A673 (cell line): ENCODE results near the gene NAMPT. TPM values are rescaled to one million over a fixed set of nuclear protein-coding genes. Genes with fewer than 3 reads are reported as not detected.

Experiments
- BruUV-seq: library from RNA; stranded (reverse); fragments of 400-500 nt; replicated peaks from 2 replicates; lab custom pipeline; 2021; lab: Mats Ljungman, UMichigan
- CTCF ChIA-PET: fragments of 300-600 bp; sonication (Branson Sonifier 250); formaldehyde crosslinking; loops from one replicate; lab custom pipeline; 2022; ENCODE audit warnings: antibody characterized with exemption; lab: Charles Lee
- POLR2A ChIA-PET: fragments of 300-600 bp; sonication (Branson Sonifier 250); formaldehyde crosslinking; loops from one replicate; lab custom pipeline; 2022; ENCODE audit warnings: antibody characterized with exemption; ENCODE audit not compliant: low non-redundant PET; lab: Charles Lee
- DNase-seq: peaks from one replicate; pipeline ENCODE4 v3.0.0-alpha.2; 2015; ENCODE audit warnings: low spot score
- H3K27ac ChIP-seq: fragments of 200-600 bp; sonication (generic); 2 replicates; pipeline ENCODE4 v1.5.1; 2016; ENCODE audit warnings: mixed run types, low read depth, mild to moderate bottlenecking, mixed read lengths, antibody characterized with exemption, low read length; ENCODE audit not compliant: poor library complexity, severe bottlenecking
- H3K27me3 ChIP-seq: fragments of 200-600 bp; sonication (generic); replicated peaks from 2 replicates; pipeline ENCODE4 v1.6.1; 2017; ENCODE audit warnings: mixed run types, low read depth, mild to moderate bottlenecking, mixed read lengths, antibody characterized with exemption, low read length; ENCODE audit not compliant: insufficient read depth, poor library complexity
- H3K36me3 ChIP-seq: fragments of 200-600 bp; sonication (generic); 2 replicates; pipeline ENCODE4 v1.6.1; 2016; ENCODE audit warnings: mixed run types, mild to moderate bottlenecking, mixed read lengths, antibody characterized with exemption, low read length; ENCODE audit not compliant: insufficient read depth, poor library complexity, severe bottlenecking
- H3K4me1 ChIP-seq: fragments of 200-600 bp; sonication (generic); 2 replicates; pipeline ENCODE4 v1.6.1; 2017; ENCODE audit warnings: mixed run types, mild to moderate bottlenecking, mixed read lengths, antibody characterized with exemption, low read length; ENCODE audit not compliant: insufficient read depth, poor library complexity, severe bottlenecking
- H3K4me3 ChIP-seq: fragments of 200-600 bp; sonication (generic); 2 replicates; pipeline ENCODE4 v1.5.1; 2016; ENCODE audit warnings: low read depth, mixed run types, mild to moderate bottlenecking, mixed read lengths, low read length; ENCODE audit not compliant: poor library complexity, severe bottlenecking
- H3K9me3 ChIP-seq: fragments of 200-600 bp; sonication (generic); 2 replicates; pipeline ENCODE4 v1.6.1; 2016; ENCODE audit warnings: mixed run types, low read depth, mild to moderate bottlenecking, mixed read lengths, antibody characterized with exemption, low read length; ENCODE audit not compliant: poor library complexity, severe bottlenecking
- CTCF ChIP-seq: fragments of 300-800, 200-600 bp; sonication (generic); conservative IDR thresholded peaks from 2 replicates; pipeline ENCODE4 v1.5.1; 2017; ENCODE audit warnings: low read depth, mild to moderate bottlenecking, antibody characterized with exemption, low read length, moderate library complexity, mixed read lengths
- EZH2 ChIP-seq: fragments of 200-600 bp; sonication (generic); IDR thresholded peaks from 2 replicates; pipeline ENCODE4 v1.6.1; 2017; ENCODE audit warnings: borderline replicate concordance, low read depth, mild to moderate bottlenecking, mixed read lengths, antibody characterized with exemption, low read length; ENCODE audit not compliant: poor library complexity, severe bottlenecking
- intact Hi-C: fragments of 100-400 bp; cut with micrococcal nuclease; formaldehyde crosslinking; loops from one replicate; pipeline ENCODE4 v1.10.0; 2022; ENCODE audit not compliant: unreplicated experiment
- total RNA-seq: library from RNA; stranded (reverse); gene quantifications from 2 replicates; pipeline ENCODE4 v1.2.3, GENCODE V29; 2021

NAMPT gene
- total RNA-seq, 1 experiment from 2014 or later: 68.0 TPM

GRCh38 chr7:106312099-106312871, 27.5 kb upstream of the NAMPT start:
- no peak for DNase-seq
- Histone ChIP-seq H3K4me3 (no peak overlapping the region), H3K4me1 (no peaks in the 10 kb centered on the region), H3K9me3 (no peaks in the 10 kb centered on the region), H3K27me3 (no peaks in the 10 kb centered on the region), H3K27ac (no peak overlapping the region), H3K36me3 (no peaks in the 10 kb centered on the region)
- TF ChIP-seq EZH2 (no peak), CTCF (no peak)
- POLR2A ChIA-PET: no interaction called here
- BruUV-seq: no TSS peak
- CTCF ChIA-PET: no interaction called here
- intact Hi-C loops: no loop called here

- TF ChIP-seq CTCF: no peak
- no peak for TF ChIP-seq EZH2
- CTCF ChIA-PET: no interaction called here
- Histone ChIP-seq H3K36me3 (no peaks in the 10 kb centered on the region), H3K27ac (no peak overlapping the region), H3K4me3 (no peak overlapping the region), H3K27me3 (no peaks in the 10 kb centered on the region), H3K4me1 (peaks cover 8% of the 10 kb centered on the region), H3K9me3 (no peaks in the 10 kb centered on the region)
- POLR2A ChIA-PET: no interaction called here
- no TSS peak for BruUV-seq
- intact Hi-C loops: no loop called here
- no peak for DNase-seq
Observed at GRCh38 chr7:106309362-106309761, 24.6 kb upstream of the NAMPT start.

- no TSS peak for BruUV-seq
Observed at GRCh38 chr7:106306256-106306655, 21.5 kb upstream of the NAMPT start.

More at GRCh38 chr7:106306256-106306655, 21.5 kb upstream of the NAMPT start:
- H3K4me1 ChIP-seq: peaks cover 8% of the 10 kb centered on the region
- no peaks in the 10 kb centered on the region for H3K9me3 ChIP-seq
- CTCF ChIA-PET: no interaction called here
- POLR2A ChIA-PET: no interaction called here
- H3K4me3 ChIP-seq: no peak overlapping the region
- intact Hi-C loops: no loop called here
- no peak overlapping the region for H3K27ac ChIP-seq
- TF ChIP-seq CTCF (no peak), EZH2 (no peak)
- H3K36me3 ChIP-seq: no peaks in the 10 kb centered on the region
- DNase-seq: no peak
- no peaks in the 10 kb centered on the region for H3K27me3 ChIP-seq
